ENCODE measurements around the gene PKN2.

- no peak for TF ChIP-seq CTCF (IDR thresholded peaks at IDR 0.05 in 4 of 5, conservative IDR thresholded peaks at IDR 0.05 in 1 of 5)
- no peak for TF ChIP-seq POLR2A (IDR thresholded peaks at IDR 0.05)
Measured at GRCh38 chr1:88878731-88879130, 194.7 kb downstream of the PKN2 start.

Measured in gastrocnemius medialis (tissue), 4 donors.